Right lobe of liver (tissue), 6 donors: Measurements from ENCODE around the gene ARHGEF38. TPM values are rescaled to one million over a fixed set of nuclear protein-coding genes. Genes with fewer than 3 reads are reported as not detected.

Experiments
- ATAC-seq, 4 donors: fragments of 200-7000 bp; cut with Tn5 transposase; one replicate each; pipeline ENCODE4 v1.9.1; 2020; ENCODE audit warnings: mild to moderate bottlenecking in 4 of 4, moderate library complexity in 4 of 4
- DNase-seq, 3 donors: peaks; one replicate each; pipeline ENCODE4 v3.0.0-alpha.2; 2020
- H3K27ac ChIP-seq, 3 donors: fragments of 200-600 bp; one replicate each; pipeline ENCODE4 v1.8.0; 2022
- H3K27me3 ChIP-seq, 2 donors: fragments of 200-600 bp; one replicate each; pipeline ENCODE4 v1.8.0; 2022
- H3K36me3 ChIP-seq, 4 donors: fragments of 200-600 bp; sonication (generic) in 1 of 4; one replicate each; pipeline versions ENCODE4 v1.5.1 to v1.8.0; 2017 to 2022; ENCODE audit warnings: control low read depth in 1 of 4
- H3K4me1 ChIP-seq, 4 donors: fragments of 200-600 bp; sonication (generic) in 1 of 4; one replicate each; pipeline versions ENCODE4 v1.5.1 to v1.8.0; 2017 to 2022; ENCODE audit warnings: control low read depth in 1 of 4
- H3K4me3 ChIP-seq, 3 donors: fragments of 200-600 bp; one replicate each; pipeline ENCODE4 v1.8.0; 2022
- H3K9me3 ChIP-seq, 4 donors: fragments of 200-600 bp; sonication (generic) in 1 of 4; one replicate each; pipeline versions ENCODE4 v1.5.1 to v1.8.0; 2017 to 2022; ENCODE audit warnings: control low read depth in 1 of 4
- CTCF ChIP-seq, 4 donors: fragments of 200-600 bp in 3 of 4; fragments of 450-650 bp in 1 of 4; IDR thresholded peaks; one replicate each; pipeline versions ENCODE4 v1.5.1 to v1.8.0; 2016 to 2022; ENCODE audit warnings: antibody characterized with exemption in 4 of 4, mild to moderate bottlenecking in 2 of 4
- POLR2A ChIP-seq: fragments of 450-650 bp; IDR thresholded peaks from one replicate; pipeline ENCODE4 v1.6.1; 2017; ENCODE audit warnings: antibody characterized with exemption, mild to moderate bottlenecking
- WGBS: methylation state at CpG from one replicate; pipeline ENCODE4 v1.1.6; 2018; ENCODE audit warnings: low coverage, low lambda C conversion rate; ENCODE audit not compliant: insufficient coverage; ENCODE audit errors: missing lambda C conversion rate; 5-methylcytosine and 5-hydroxymethylcytosine counted together
- intact Hi-C, 2 donors: fragments of 100-400 bp; cut with DNase I; formaldehyde crosslinking; loops; one replicate each; pipeline versions ENCODE4 v1.11.2 to v1.14.1; 2022
- total RNA-seq, 6 experiments: library from RNA; depleted of rRNA in 2 of 6; stranded (reverse); fragments of >200 nt in 2 of 6; fragmentation: NEBNext Ultra II Directional in 3 of 6; extraction: Animal tissue kit (Norgen Biotek cat#: 25700) in 3 of 6; gene quantifications; one replicate each; pipeline versions ENCODE4 v1.1.0 to v1.2.4, GENCODE V29; 2016 to 2023
- donor health status: DM: no; HTN: yes; CAD: no.
- donor health status: DM: no; HTN: no; CAD: no.
- donor health status: DM: no; HTN: no; CAD: no.
- donor health status: DM: no; HTN: yes; CAD: no.
- donor health status: DM: no; HTN: yes; CAD: no.

The ARHGEF38 gene
- total RNA-seq, 6 experiments from 2014 or later, result 0.06 to 0.55 (median 0.15) TPM

- ATAC-seq, result no peak
- intact Hi-C loops, result loop anchor here in 1 of 2 donors (10.0 kb wide), 1 partner anchor 138 kb away; no protein-coding TSS in a partner anchor
- peaks cover 0 to 2% (median 0%) of the 10 kb centered on the region in 4 donors for H3K9me3 ChIP-seq
- no peaks in the 10 kb centered on the region for H3K4me1 ChIP-seq
- no peaks in the 10 kb centered on the region for H3K36me3 ChIP-seq
- no peak for DNase-seq
- WGBS, result no CpG with 5 or more reads among the region's 8 CpGs
- H3K27ac ChIP-seq, result no peak overlapping the region
- no peak overlapping the region for H3K4me3 ChIP-seq
- no peaks in the 10 kb centered on the region for H3K27me3 ChIP-seq
- TF ChIP-seq CTCF (IDR thresholded peaks at IDR 0.05) (no peak), POLR2A (no peak)
Measured at GRCh38 chr4:105527081-105527480, 25.3 kb upstream of the ARHGEF38 start.

DNA sequence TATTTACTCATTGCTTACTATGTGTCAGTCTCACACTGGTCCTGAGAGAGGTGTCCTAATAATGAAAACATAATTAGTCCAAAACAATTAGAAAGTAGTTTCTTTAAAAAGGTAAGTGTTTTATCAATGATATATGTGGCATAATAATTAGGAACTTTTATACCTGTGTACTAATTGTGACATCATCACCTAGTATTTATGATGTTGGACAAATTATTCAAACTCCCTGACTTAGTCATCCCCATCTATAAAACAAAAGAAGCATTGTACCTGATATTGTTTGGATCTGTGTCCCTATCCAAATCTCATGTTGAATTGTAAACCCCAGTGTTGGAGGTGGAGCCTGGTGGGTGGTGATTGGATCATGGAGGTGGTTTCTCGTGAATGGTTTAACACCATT is 15.8 kb upstream of the ARHGEF38 start:
- Histone ChIP-seq H3K4me3 (no peak overlapping the region), H3K27ac (no peak overlapping the region), H3K4me1 (no peaks in the 10 kb centered on the region), H3K9me3 (no peaks in the 10 kb centered on the region), H3K36me3 (no peaks in the 10 kb centered on the region), H3K27me3 (no peaks in the 10 kb centered on the region)
- intact Hi-C loops, result no loop called here
- ATAC-seq (no peak), DNase-seq (no peak)
- TF ChIP-seq POLR2A, result no peak
- no peak for TF ChIP-seq CTCF (IDR thresholded peaks at IDR 0.05)
- WGBS, result no CpG with 5 or more reads among the region's 1 CpG

DNA sequence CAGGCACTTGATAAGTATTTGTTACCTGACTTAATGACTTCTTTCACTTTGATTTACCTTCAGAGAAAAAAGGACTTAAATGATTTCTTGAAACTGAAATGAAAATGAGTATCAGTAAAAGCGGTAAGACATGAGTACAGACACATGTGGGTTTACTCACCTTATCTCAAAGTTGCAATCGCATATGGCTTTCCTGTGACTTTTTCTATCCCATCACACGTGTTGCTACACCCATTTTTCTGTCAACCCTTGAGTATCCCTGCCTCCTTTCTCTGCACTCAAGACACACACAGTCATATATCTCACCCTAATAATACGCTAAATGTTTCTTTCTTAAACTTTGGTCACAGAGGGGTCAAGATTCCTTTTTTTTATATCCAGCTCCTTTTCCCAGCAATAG is 11.0 kb upstream of the ARHGEF38 start:
- Histone ChIP-seq H3K4me3 (no peak overlapping the region), H3K4me1 (no peaks in the 10 kb centered on the region), H3K27ac (no peak overlapping the region), H3K27me3 (no peaks in the 10 kb centered on the region), H3K9me3 (no peaks in the 10 kb centered on the region), H3K36me3 (no peaks in the 10 kb centered on the region)
- ATAC-seq, result no peak
- TF ChIP-seq POLR2A, result no peak
- TF ChIP-seq CTCF (IDR thresholded peaks at IDR 0.05), result no peak
- 55% methylated on average over 4 of the region's 4 CpGs for WGBS
- intact Hi-C loops, result no loop called here
- DNase-seq, result no peak

DNA sequence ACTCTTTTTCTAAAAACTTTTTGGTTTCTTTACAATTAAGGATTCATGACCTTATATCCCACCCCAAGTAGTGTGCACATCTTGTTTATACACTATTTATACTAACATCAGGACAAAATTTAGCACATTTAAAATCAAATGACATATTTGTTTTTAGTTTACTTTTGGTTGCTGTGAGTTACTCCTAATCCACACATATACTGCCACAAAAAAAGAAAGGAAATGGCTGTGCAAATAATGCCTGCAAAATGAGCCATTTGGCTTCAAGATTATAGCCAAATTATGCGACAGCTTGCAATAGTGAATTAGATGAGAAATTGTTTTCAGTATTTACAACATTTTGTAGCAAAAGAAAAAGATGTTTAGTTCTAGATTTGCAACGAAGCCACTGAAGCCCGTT is 10.4 kb upstream of the ARHGEF38 start:
- DNase-seq, result no peak
- intact Hi-C loops, result no loop called here
- H3K36me3 ChIP-seq, result no peaks in the 10 kb centered on the region
- no peak for ATAC-seq
- H3K9me3 ChIP-seq, result no peaks in the 10 kb centered on the region
- H3K4me1 ChIP-seq, result no peaks in the 10 kb centered on the region
- no peak for TF ChIP-seq POLR2A
- no peak for TF ChIP-seq CTCF (IDR thresholded peaks at IDR 0.05)
- H3K4me3 ChIP-seq, result no peak overlapping the region
- no peak overlapping the region for H3K27ac ChIP-seq
- no peaks in the 10 kb centered on the region for H3K27me3 ChIP-seq
- 43% methylated on average over 3 of the region's 3 CpGs for WGBS

- TF ChIP-seq POLR2A (no peak), CTCF (IDR thresholded peaks at IDR 0.05) (no peak)
- H3K36me3 ChIP-seq, result no peaks in the 10 kb centered on the region
- DNase-seq (no peak), ATAC-seq (no peak)
- no peaks in the 10 kb centered on the region for H3K9me3 ChIP-seq
- intact Hi-C loops, result no loop called here
- no peak overlapping the region for H3K27ac ChIP-seq
- no peak overlapping the region for H3K4me3 ChIP-seq
- no peaks in the 10 kb centered on the region for H3K4me1 ChIP-seq
- no peaks in the 10 kb centered on the region for H3K27me3 ChIP-seq
Measured at GRCh38 chr4:105543346-105543745, 9.1 kb upstream of the ARHGEF38 start.
